ENCODE data around the gene DOC2A.
"Not testable (repeated sequence)": the region's sequence is repeated elsewhere in the genome, so short reads cannot be mapped to it uniquely, and the experiment has no call there.

Gene DOC2A

GRCh38 chr16:29963021-29963743 lies 47.6 kb downstream of the DOC2A start:
- DNase-seq, result no peak

GRCh38 chr16:29962344-29962994 lies 48.4 kb downstream of the DOC2A start:
- no peak for DNase-seq

DNA sequence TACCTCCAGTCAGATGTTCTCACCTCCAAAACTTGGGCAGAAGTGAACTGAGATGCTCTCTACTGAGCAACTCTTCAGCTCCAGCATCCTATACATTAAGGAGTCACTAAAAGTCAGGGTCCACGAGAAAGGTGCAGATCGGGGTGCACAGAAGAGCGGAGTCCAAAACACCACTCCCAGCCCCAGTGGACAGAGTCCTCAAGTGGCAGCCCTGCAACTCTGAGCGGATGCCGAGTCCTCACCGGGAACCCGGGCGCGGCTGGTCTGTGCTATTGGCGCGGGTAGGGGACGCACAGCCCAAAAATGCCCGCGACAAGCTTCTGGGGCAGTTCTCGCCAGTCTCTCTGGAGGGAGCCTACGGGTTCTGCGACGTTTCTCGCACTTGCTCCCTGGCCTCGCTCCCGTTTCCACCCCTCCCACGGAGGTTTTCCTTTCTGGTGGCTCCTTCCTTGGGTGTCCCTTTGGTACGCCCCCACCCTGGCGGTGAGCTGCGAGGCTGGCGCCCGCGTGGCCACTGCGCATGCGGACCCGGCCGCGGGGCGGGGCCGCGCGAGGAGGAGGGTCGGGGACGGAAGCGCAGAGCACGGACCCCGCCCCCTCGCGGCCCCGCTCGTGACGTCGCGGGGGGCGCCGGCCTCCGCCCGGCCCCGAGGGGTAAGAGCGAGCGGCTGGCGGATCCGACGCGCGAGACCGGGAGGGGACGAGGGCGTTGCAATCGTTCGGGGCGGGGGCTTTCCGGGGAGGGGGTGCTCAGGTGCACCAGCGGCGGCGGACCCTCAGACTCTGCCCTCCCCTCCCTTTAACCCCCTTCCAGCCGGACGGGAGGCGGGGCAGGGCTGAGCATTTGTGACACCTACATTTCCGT lies 49.1 kb downstream of the DOC2A start, which contains the start of gene TMEM219:
Gene TMEM219, plus strand, starts transcription at position 601 of the 865 bp plus-strand sequence. CDS start 1,065 bp downstream, outside the sequence.
- no peak for DNase-seq

DNA sequence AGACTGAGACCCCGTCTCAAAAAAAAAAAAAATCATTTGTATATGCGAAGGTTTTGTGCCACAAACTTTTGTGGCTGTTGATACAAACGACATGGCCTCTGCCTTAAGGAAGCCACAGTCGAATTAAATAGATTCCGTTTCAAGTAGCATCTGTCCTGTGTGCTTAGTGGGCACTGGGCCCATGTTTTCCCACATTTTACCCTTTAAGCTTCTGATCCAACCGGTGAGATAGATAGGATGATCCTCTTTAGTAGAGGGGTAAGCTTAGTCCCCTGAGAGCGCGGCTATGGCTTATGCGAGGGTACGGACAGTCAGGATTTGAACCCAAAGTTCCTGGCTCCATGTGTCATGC lies 49.7 kb downstream of the DOC2A start:
- DNase-seq, result no peak

DNA sequence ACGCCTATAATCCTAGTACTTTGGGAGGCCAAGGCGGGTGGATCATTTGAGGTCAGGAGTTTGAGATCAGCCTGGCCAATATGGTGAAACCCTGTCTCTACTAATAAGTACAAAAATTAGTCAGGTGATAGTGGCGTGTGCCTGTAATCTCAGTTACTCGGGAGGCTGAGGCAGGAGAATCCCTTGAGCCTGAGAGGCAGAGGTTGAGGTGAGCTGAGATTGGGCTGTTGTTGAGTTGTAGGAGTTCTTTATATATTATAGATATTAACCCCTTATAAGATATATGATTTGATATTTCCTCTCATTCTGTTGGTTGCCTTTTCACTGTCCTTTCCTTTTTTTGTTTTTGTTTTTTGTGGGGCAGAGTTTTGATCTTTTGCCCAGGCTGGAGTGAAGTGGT lies 51.0 kb downstream of the DOC2A start:
- not testable (repeated sequence) for DNase-seq

DNA sequence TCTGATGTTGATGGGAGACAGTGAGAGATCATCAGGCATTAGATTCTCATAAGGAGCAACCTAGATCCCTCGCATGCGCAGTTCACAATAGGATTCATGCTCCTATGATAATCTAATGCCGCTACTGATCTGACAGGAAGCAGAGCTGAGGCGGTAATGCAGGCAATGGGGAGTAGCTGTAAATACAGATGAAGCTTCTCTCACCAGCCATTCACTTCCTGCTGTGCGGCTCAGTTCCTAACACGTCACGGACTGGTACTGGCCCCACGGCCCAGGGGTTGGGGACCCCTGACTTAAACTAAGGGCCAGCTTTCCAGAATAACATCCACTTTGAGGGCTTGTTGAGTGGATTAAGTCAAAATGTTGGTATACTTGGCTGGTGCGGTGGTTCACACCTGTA lies 51.5 kb downstream of the DOC2A start:
- DNase-seq, result no peak

GRCh38 chr16:29958756-29959155 lies 52.1 kb downstream of the DOC2A start:
- DNase-seq, result no peak
